KOPT-K1 (cell line): ENCODE data around the gene FA2H.

Experiments
- H3K27ac ChIP-seq: fragments of 200-600 bp; sonication (generic); 2 replicates; pipeline ENCODE4 v1.5.1; 2016; ENCODE audit warnings: antibody characterized with exemption, mild to moderate bottlenecking, low read depth, low read length; ENCODE audit not compliant: poor library complexity, severe bottlenecking
- H3K36me3 ChIP-seq: fragments of 200-600 bp; sonication (generic); 2 replicates; pipeline ENCODE4 v1.5.1; 2017; ENCODE audit warnings: antibody characterized with exemption, mild to moderate bottlenecking, low read length, moderate library complexity; ENCODE audit not compliant: insufficient read depth
- H3K9me3 ChIP-seq: fragments of 200-600 bp; sonication (generic); 2 replicates; pipeline ENCODE4 v1.5.1; 2017; ENCODE audit warnings: antibody characterized with exemption, low read length, mild to moderate bottlenecking; ENCODE audit not compliant: insufficient read depth, poor library complexity, severe bottlenecking

Gene FA2H

DNA sequence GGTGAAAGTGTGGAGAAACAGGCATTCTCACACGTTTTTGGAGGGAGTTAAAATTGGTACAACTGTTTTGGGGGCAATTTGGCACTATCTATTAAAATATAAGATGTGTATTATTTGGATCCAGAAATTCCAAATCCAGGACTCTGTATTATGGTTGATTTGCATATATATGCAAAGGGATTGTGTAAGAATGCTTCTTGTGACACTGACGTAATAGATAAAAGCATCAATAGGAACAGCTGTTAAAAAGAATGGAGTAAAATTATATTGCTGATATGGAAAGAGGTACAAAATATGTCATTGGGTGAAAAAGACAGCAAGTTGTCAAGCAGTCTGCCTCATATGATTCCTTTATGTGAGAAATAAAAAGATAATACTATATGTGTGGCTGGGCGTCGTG lies 17.3 kb downstream of the FA2H start:
- Histone ChIP-seq H3K9me3 (no peaks in the 10 kb centered on the region), H3K27ac (no peak overlapping the region), H3K36me3 (no peaks in the 10 kb centered on the region)

DNA sequence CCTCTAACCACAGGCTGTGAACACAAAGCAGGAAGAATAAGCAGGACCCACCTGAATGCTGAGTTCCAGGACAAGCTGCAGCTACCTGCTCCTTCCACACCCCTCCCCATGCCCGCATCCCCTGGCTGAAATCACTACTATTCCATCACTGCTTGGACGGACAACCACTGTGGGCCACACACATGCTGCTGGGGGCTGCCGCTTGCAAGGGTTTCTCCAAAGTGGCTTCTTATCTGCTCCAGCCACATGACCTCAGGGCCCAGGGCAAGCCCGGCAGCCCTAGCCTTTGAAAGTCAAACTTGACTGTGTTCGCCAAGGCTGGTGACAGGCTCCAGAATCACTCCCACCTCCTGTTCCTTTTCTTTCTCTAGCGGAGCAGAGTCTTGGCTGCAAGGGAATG lies 18.4 kb downstream of the FA2H start:
- no peaks in the 10 kb centered on the region for H3K9me3 ChIP-seq
- H3K27ac ChIP-seq = no peak overlapping the region
- no peaks in the 10 kb centered on the region for H3K36me3 ChIP-seq

DNA sequence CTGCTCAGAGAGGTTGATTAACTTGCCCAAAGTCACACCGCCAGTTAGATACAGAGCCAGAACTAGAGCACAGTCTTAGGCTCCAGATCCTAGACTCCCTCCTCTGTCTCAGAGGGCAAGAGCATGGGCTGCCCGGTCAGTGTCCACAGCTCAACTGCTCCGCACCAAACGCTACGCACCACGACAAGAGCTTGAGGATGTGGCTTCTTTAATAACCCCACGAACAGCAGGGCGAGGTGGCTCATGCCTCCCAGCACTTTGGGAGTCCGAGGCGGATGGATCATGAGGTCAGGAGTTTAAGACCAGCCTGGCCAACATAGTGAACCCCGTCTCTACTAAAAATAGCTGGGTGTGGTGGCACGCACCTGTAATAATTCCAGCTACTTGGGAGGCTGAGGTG lies 21.4 kb downstream of the FA2H start:
- Histone ChIP-seq H3K9me3 (no peaks in the 10 kb centered on the region), H3K27ac (no peak overlapping the region), H3K36me3 (no peaks in the 10 kb centered on the region)

DNA sequence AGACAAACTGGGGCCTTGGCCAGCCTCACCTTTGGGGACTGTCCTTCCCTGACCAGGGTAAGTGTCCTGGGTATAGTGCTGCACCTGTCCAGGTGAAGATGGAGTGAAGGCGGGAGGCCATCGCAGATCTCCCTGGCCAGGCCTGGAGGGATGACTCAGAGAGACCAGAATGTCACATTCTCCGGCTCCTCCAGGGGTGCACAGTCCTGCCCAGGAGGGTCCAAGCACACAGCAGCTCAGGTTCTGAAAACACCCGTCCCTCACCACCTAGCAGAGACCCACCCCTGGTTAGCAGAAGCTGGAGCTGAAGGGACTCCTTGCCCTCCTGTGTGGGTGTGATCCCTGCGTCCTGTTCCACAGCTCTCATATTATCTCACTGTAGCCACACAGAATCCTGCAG lies 21.9 kb downstream of the FA2H start:
- Histone ChIP-seq H3K27ac (no peak overlapping the region), H3K9me3 (no peaks in the 10 kb centered on the region)

DNA sequence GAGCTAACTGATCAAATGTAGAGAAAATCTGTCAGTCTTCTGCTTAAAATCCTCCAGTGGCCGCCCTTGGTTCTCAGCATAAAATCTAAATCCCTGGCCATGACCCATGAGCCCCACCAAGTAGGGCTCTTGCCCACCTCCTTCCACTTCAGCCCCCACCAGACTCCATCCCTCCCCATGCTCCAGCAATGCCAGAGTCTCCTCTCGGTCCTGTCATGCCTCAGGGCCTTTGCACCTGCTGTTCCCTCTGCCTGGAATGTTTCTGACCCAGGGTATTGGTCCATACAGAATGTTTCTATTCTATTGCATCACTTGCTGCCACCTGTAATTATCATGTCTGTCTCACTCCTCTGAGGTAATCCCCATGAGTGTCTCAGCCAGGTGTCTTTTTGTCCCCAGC lies 22.4 kb downstream of the FA2H start:
- no peaks in the 10 kb centered on the region for H3K9me3 ChIP-seq
- H3K36me3 ChIP-seq = no peaks in the 10 kb centered on the region
- H3K27ac ChIP-seq = no peak overlapping the region

More for the DNA sequence above, 21.9 kb downstream of the FA2H start:
- no peaks in the 10 kb centered on the region for H3K36me3 ChIP-seq

DNA sequence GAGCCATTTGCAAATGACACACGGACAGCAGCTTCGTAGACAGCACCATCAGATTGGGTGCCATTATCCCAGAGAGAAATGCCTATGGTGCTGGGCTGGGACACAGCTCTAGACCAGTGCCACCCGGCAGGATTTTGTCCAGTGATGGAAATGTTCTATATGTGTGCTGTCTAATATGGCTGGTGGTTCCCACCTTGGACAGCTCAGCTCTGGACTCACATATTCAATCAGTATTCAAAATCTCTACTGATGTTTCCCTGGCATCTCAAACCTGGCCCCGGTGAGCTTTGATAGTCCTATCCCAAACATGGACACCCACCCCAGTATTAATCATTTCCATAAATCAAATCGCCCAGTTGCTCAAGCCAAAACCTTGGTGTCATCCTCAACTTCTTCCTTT lies 23.0 kb downstream of the FA2H start:
- Histone ChIP-seq H3K36me3 (no peaks in the 10 kb centered on the region), H3K9me3 (no peaks in the 10 kb centered on the region), H3K27ac (no peak overlapping the region)

DNA sequence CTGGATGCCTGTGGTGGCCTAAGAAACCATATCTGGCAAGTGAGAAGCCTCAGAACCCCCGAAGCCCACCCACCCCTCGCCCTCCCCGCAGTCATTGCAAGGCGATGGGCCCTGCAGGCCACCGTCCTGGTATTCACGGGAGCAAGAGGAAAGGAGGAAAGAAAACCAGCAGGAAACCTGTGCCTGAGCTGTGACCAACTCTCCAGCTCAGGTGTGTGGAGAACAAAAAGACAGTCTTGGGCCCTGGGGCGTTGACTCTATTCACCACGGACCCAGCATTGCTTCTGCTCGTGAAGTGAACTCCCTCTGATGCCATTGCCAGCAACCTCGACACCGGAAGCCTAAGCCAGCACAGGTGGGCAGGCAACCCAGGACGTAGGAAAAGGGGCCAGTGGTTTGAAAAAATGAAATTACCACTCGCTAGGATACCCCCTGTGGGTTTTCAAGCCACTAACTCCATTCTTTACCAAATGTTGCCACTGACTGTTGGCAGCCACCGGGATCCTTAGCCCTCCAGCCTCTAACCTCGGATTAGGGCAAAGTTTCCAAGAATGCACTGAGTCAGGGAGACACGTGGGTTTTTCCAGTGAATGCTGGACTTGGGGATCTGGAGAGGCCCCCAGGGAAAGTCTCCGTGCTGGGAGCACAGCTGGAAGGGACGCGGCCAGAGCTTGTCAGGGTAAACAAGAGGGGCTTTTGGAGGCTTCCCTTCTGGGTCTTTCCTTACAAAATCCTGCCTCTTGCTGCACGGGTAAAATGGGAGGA lies 25.1 kb downstream of the FA2H start:
- Histone ChIP-seq H3K9me3 (no peaks in the 10 kb centered on the region), H3K27ac (no peak overlapping the region), H3K36me3 (no peaks in the 10 kb centered on the region)

DNA sequence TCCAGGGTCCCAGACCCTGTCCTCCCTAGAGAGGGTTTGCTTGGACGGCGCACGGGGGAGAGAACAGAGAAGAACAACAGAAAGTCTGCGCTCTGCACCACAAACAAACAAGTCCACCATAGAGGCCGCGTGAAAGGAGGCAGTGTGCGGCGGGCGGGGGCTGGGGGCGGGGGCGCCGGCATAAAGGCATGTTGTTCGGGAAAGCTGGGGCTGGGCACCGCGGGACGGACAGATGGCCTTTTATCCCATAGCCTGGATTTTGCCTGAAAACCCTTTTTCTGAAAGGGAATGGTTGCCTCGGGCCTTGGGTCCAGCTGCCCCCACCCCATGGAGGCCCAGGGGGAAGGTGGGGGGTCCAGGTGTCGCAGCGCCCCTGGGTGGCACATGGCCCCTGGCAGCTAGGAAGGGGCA lies 26.0 kb downstream of the FA2H start:
- Histone ChIP-seq H3K36me3 (no peaks in the 10 kb centered on the region), H3K9me3 (no peaks in the 10 kb centered on the region), H3K27ac (no peak overlapping the region)

DNA sequence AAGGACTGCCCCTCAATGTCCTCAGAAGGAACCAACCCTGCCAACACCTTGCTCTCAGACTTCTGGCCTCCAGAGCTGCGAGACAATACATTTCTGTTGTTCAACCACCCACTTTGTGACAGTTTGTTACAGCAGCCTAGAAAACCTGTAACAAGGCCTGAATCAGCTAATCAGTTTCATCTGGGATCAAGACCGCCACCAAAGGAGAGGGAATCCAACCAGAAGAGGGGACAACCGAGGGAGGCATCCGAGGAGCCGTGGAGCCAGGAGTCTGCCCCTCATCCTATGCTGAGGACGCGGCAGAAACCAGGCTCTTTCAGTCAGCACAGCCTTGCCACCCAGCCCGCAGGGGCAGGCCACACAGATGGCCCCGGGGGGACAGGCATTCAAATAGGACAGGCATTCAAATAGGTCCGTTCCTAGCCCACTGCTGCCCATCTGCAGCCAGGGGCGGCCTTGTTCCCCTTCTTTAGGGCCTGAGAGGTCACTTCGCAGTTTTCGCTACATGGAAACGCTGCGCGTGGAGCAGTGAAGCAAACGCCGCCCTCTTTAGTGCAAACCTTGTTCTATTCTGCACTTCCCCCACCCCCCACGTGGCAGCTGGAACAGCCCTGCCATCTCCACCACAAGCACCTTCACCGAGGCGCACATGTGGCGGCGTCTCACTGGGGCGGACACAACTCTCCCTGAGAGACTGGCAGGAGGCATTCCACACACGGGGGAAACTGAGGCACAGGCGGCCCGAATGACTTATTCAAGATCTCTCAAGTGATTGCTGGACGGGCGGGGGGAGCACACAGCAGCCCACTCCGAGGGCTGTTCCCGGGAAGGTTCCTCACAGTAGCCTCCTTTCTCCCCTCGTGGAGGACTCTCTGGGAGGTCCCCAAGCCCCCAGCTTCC lies 26.7 kb downstream of the FA2H start:
- Histone ChIP-seq H3K27ac (no peak overlapping the region), H3K36me3 (no peaks in the 10 kb centered on the region), H3K9me3 (no peaks in the 10 kb centered on the region)

DNA sequence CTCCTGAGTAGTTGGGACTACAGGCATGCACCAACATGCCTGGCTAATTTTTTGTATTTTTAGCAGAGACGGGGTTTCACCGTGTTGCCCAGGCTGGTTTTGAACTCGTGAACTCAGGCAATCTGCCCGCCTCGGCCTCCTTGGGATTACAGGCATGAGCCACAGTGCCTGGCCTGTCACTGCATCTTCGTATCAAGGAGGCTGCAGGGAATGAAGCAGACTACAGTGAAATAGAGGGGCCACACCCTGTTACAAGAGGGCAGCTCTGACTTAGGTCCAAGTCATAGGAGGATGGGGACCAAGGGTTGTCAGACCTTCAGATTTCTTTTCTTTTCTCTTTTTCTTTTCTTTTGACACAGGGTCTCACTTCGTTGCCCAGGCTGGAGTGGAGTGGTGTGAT lies 28.7 kb downstream of the FA2H start:
- Histone ChIP-seq H3K9me3 (no peaks in the 10 kb centered on the region), H3K36me3 (no peaks in the 10 kb centered on the region)

DNA sequence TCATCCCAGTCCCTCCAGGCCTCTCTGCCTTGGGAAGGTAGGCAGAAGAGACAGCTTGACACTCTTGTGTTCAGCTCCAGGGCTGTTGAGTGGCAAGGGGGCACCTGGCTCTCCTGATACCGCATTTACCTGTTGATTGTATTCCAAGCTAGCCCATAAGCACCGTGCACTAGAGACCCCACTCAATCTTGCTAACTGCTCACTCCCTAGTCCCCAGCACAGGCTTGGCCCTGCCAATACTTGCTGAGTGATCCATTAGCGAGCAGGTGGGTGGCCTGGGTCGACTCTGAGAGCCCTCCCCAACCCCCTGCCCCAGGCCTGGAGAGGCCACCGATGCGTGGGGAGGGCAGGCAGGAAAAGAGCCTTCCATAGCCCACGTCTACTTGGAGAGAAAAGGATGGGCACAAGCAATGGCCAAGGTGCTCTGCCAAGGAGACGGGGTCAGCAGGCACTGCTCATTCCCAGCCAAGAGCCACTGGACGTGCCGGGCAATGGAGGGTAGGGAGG lies 29.5 kb downstream of the FA2H start:
- Histone ChIP-seq H3K36me3 (no peaks in the 10 kb centered on the region), H3K9me3 (no peaks in the 10 kb centered on the region), H3K27ac (no peak overlapping the region)

More for the DNA sequence above, 28.7 kb downstream of the FA2H start:
- no peak overlapping the region for H3K27ac ChIP-seq

DNA sequence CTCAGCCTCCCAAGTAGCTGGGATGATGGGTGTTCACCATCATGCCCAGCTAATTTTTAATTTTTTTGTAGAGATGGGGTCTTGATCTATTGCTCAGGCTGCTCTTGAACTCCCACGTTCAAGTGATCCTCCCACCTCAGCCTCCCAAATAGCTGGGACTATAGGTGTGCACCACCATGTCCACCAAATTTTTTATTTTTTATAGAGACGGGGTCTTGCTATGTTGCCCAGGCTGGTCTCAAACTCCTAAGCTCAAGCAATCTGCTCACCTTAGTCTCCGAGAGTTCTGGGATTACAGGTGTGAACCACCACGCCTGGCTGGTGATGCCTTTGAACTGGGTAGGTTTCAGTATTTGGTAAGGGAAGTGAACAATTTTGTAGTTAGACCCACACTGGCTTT lies 30.1 kb downstream of the FA2H start:
- Histone ChIP-seq H3K36me3 (no peaks in the 10 kb centered on the region), H3K27ac (no peak overlapping the region)

DNA sequence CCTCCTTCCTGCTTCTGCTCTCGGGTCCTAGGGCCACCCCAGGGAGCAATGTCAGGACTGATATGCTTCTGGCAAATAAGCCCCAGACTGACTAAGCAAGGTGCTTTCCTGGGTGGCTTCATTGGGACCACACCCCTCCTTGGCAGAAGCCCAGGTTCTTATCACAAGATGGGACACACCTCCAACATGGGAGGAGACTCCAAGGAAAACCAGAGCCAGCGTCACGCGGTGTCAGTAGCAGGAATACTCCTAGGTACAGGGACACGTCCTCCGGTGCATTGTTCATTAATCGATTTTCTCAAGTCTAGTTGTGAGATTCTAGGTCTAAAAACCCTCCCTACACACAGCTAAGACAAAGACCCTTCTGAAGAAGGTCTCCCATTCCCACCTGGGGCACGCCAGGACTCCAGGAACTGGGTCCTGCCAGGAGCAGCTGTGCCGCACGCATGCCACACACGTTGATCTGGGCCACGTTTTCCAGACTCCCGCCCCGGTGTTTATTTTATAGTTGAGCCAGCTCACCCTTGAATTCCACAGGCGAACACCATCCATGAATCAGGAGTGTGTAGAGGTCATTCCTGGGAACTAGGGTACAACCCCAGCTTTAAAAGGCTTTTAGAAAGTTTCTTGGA lies 30.8 kb downstream of the FA2H start:
- Histone ChIP-seq H3K36me3 (no peaks in the 10 kb centered on the region), H3K9me3 (no peaks in the 10 kb centered on the region), H3K27ac (no peak overlapping the region)

More for the DNA sequence above, 30.1 kb downstream of the FA2H start:
- H3K9me3 ChIP-seq = no peaks in the 10 kb centered on the region

DNA sequence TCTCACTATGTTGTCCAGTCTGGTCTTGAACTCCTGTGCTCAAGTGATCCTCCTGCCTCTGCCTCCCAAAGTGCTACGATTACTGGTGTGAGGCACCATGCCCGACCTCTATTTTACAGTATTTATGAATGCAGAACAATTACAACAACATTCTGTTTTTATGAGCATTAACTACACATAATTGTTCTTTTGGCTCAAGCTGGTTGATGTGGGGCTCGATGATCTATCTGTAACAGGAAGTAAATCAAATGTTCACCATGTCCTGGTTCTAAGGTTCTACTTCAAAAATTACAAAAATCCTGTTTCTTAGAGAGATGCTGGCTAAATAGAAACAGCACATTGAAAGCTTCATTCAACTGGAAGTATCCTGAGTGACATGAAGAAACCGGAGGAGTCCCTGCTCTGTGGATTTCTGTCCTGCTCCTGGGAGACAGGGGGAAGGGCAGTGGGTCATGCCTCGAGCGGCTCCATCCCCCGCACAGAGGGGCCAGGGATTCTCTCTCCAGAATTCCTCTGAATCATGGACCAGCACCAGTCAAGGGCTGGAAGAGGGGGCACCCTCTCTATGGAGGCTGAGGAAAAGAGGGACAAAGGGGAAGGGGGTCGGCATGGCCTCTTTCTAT lies 31.5 kb downstream of the FA2H start:
- Histone ChIP-seq H3K36me3 (no peaks in the 10 kb centered on the region), H3K9me3 (no peaks in the 10 kb centered on the region), H3K27ac (no peak overlapping the region)

DNA sequence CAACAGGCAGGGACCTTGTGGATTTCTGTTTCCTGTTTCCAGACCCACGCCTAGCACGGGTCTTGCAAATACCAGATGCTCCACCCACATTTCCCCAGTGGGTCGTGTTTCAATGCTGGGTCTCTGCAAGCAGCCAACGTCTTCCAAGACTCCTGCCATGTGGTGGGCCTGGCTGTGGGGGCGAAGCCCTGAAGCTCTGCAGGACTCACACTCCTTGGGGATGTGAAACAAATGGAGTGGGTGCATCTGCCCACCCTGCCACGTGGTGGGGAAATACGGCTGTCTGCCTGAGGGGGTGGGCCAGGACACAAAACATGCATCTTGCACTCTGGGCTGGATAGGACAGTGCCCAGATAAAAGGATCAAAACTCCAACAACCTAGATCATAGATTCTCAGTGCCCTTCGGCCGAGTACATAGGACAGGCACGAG lies 32.6 kb downstream of the FA2H start:
- Histone ChIP-seq H3K9me3 (no peaks in the 10 kb centered on the region), H3K27ac (no peak overlapping the region), H3K36me3 (no peaks in the 10 kb centered on the region)
